Endothelial cell of hepatic sinusoid (primary cell): ENCODE measurements around the gene GPS1.

Experiments used
- in situ Hi-C: cut with HindIII; loops from 2 replicates; pipeline ENCODE4 v1.10.0; 2017; ENCODE audit warnings: low sequenced_read_pairs

The GPS1 gene

DNA sequence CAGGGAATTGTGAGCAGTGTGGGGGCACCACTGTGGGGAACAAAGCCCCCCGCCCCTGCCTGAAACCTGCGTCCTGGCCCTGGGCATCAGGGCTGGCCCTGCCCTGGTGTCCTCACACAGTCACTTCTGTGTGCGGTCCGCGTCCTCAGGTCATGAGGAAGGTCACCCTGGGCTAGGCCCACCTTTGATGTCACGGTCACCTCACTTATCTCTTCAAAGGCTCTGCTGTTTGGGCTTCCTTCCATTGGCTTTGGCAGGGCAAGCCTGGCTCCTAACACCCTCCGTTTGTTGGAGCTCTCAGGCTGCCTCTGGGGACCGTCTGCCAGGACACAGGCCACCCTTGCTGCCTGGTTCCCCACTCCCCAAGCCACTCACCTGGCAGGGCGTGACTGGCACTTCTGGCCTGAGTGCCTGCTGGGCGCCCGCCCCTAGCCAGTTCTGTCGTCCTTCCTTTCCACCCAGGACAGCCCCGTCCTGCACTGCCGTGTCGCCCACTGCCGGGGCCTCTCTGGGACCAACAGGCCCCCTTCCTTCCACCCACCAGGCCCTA is 37.9 kb upstream of the GPS1 start:
- in situ Hi-C loops: loop anchor here (10.0 kb wide), 1 partner anchor 401 kb away; the partner anchor contains the start of genes HEXD and OGFOD3

DNA sequence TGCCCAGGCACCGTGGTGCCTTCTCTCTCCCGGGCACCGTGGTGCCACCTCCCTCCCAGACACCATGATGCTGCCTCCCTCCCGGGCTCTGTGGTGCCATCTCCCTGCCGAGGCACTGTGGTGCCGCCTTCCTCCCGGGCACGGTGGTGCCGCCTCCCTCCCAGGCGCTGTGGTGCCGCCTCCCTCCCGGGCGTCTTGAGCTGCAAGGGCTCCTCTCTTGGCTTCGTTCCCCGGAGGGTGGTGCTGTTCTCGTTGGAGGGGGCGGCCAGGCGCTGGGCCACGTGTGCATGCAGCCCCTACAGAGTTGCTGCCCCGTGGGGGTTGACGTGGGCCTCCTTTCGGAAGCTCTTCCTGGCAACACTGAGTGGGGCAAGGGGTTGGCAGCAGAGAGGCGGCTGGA is 37.3 kb upstream of the GPS1 start:
- in situ Hi-C loops: loop anchor here (10.0 kb wide), 1 partner anchor 400 kb away; the partner anchor contains the start of genes HEXD and OGFOD3

DNA sequence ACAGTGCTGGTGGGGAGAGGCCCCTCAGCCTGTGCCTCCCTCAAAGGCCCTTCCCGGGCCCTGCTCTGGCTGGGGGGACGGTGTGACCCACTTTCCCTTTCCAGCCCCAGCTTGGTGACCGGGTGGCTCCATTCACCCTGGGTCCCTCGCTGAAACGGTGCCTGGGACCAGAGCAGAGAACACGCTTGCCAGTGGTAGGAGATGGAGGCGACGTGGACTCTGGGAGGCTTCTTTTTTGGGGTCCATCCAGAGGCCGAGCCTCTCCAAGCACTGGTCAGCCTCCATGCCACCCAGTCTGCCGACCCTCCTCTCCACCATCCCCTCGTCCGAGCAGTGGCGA is 36.8 kb upstream of the GPS1 start:
- in situ Hi-C loops: loop anchor here (10.0 kb wide), 1 partner anchor 400 kb away; the partner anchor contains the start of genes HEXD and OGFOD3

DNA sequence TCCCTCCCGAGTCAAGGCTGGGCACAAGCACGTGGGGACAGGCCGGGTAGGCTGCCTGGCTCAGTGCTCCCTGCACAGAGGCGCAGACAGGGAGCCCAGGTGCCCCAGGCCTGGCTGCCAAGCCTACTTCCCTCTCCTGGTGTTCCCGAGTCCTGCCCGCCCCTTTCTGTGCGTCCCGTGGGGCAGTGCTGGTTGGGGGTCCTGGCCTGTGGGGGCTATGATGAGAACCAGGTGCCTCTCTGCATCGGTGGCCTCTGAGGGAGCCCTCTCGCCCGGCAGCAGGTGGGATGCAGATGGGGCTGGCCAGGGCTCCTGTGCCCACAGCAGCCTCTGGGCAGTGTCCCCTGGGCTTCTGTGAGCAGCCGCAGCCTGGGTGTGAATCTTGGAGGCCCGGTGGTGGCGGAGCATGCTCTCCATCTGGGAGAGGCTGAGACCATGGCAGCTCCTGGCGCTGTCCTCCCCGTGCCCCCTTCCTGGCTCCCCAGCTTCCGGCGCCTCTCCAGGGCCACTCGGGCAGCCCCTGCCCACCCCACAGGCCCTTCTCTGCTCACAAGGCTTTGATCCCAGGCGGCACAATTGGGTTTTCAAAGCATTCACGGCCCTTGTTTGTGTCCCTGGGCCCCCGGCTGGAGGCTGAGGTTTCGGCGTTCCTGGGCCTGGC is 36.3 kb upstream of the GPS1 start:
- in situ Hi-C loops: loop anchor here (10.0 kb wide), 1 partner anchor 399 kb away; the partner anchor contains the start of genes HEXD and OGFOD3

GRCh38 chr17:82016061-82016874 is 35.4 kb upstream of the GPS1 start:
- in situ Hi-C loops: loop anchor here (10.0 kb wide), 1 partner anchor 399 kb away; the partner anchor contains the start of genes HEXD and OGFOD3

- in situ Hi-C loops: loop anchor here (10.0 kb wide), 1 partner anchor 398 kb away; the partner anchor contains the start of genes HEXD and OGFOD3
Measured at GRCh38 chr17:82016875-82017459, 34.7 kb upstream of the GPS1 start.

GRCh38 chr17:82017612-82018151 is 34.0 kb upstream of the GPS1 start:
- in situ Hi-C loops: loop anchor here (10.0 kb wide), 1 partner anchor 397 kb away; the partner anchor contains the start of genes HEXD and OGFOD3

DNA sequence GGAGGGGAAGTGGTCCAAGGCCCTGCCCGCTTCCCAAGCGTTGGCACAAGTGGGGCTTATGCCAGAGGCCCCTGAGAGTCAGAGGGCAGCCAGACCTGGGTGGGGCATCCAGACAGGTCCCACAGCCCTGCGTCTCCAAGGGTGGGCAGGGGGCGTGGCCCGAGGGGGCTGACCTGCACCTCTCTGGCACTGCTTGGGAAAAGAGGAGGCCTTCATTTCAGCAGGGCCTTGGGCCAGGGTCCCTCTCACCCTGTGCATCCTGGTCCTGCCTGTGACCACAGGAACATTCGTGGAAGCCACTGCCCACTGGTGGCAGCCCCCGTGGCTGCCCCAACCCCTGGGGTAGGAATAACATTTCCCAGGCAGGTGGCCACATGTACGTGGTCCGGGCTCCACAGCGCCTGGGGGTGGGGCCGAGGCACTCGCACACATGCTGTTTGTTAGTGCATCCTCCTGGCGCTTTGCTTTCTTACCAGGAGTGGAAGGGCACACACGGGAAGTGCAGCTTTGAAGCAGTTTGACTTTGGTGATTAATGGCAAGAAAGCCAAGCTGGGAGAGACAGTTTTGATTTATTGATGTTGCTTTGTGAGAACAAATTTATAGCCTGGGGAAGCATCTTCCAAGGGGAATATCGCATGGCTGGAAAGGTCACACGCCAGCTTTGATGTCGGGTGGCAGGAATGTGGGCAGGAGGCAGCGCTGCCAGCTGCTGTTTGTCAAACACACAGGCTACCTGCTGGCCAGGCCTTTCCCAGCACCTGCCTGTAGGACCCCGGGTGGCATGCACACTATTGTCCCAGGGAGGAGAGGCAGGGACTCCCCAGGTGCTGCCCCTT is 33.3 kb upstream of the GPS1 start:
- in situ Hi-C loops: loop anchor here (10.0 kb wide), 1 partner anchor 396 kb away; the partner anchor contains the start of genes HEXD and OGFOD3

DNA sequence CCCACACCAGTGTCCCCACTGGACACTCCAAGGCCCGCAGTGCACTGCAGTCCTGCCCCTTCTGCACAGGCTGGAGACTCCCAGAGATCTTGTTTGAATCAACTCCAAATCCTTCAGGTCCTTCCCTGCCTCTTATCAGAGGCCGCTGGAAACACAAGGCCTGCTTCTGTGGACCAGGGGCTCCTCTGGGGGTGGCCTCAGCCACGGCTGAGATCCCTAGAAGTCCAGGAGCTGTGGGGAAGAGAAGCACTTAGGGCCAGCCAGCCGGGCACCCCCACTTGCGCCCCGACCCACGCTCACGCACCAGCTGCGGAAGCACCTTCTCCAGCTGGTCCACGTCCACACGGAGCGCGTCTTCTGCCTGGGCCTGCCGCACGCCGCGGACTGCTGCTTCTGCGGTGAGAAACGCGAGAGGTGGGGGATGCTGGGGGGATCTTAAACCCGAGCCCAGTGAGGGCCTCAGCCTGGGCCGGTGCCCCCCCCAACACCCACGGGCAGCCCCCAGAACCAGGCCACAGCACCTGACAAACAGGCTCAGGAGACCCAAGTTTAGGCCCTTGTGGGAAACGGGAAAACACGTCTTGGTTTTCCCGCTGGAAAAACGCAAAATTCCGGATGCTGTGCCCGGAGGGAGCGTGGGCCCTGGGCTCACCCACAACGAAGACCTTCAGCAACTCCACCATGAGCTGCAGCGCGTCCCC is 32.6 kb upstream of the GPS1 start:
- in situ Hi-C loops: loop anchor here (10.0 kb wide), 1 partner anchor 396 kb away; the partner anchor contains the start of genes HEXD and OGFOD3

DNA sequence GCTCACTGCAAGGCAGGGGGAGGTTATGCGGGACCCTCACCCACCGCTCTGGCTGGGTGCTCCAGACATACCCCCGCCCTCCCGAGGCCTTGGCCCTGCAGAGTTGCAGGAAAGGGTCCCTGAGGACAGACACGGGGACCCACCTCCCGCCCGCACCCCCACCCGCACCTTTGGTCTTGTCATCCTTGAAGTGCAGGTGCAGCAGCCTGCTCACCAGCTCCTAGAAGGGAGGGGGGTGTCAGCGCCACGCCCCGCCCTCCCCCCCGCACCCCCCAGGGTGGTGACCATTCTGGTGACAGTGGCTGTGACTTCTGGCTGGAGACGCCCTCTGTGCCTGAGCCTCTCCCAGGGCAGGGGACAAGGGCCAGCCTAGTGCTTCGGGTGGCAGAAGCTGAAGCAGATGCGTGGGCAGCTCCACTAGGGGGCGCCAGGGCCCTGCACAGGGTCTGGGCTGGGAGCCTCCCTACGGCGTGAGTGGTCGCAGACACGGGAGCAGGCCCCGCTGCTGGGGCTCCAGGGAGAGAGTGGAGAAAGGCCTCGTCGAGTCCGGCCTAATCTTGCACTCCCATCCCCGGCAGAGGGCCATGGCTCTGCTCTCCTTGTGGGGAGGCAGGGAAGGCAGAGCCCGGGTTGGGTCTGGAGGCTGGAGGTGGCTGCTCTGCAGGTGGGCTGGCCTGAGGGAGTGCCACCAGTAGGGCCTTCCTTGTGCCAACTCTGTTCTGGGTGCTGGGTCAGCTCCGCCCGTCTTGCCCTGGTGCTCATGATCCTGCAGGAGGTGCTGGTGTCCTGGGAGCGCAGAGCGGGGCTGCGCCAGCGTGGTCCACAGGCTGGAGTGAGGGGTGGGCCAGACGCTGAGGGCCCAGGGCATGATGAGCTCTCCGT is 31.8 kb upstream of the GPS1 start:
- in situ Hi-C loops: loop anchor here (10.0 kb wide), 1 partner anchor 395 kb away; the partner anchor contains the start of genes HEXD and OGFOD3

DNA sequence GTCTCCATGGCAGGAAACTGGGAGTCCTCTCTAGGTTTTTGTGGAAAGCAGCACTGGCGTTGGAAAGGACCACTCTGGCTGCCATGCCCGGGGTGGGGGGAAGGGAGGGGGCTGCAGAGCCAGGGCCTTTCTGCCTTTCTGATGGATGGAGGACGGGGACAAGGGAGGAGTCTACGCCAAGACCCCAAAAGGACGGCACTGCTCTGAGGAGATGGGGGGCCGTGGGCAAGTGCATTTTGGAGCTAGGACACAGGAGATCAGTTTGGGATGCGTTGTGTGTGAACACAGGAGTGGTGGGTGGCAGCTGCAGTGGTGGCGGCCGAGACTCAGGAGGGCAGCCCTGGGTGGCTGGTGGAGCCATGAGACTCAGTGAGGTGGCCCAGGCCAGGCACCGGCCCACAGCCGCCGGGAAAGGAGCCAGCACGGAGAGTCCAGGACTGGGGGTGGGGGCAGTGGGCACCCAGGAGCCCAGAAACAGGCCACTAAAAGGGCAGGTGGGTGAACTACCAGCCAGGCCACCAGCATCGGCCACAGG is 31.1 kb upstream of the GPS1 start:
- in situ Hi-C loops: no loop called here

DNA sequence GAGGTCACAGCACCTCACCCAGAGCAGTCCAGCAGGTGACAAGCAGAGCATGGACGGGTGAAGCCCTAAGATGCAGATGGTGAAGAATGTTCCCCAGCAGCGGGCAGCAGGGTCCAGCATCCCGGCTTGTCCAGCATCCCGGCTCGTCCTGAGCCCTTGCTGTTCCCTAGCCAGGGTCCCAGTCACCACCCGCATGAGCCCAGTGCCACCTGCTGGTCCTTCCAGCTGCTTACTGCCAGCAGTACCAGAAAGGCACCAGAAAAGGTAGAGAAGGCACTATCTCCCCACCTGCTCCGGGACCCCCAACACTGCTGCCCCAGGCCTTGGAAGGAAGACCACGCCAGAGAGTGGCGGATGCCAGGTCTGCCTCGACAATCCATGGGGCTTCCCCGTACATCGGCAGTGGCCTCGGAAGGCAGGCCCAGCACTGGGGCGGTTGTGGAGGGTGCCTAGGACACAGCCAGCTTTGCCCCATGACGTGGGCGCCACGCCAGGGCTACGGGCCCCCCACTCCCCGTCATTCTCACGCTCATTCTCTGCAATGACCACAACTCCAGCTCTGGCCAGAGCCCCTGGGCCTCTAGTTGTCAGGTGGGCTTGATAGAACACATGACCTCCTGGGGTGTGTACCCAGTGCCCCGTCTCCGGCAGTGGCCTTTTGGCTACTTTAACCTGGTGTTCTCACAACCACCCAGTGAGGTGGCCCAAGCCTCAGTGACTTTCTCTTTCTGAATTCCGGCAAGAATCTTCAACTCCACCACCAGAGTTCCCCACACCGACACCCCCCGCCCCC is 30.4 kb upstream of the GPS1 start:
- in situ Hi-C loops: no loop called here

DNA sequence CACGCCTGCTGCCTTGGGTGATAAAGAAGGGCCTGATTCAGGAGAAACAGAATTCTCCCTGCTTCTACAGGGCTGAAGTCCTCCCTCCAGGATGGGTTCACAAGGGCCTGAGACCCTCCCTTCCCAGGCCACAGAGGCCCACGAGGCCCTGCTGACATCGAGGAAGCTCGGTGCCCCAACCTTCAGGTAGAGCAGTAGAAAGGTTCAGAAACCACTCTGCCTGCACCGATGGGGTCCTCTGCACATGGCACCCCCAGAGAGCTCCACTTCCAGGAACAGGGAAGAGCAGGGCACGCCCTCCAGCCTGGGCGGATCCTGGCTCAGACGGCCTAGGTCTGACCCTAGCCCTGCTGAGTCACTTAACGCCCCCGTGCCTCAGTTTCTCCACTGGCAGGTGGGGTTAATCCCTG is 29.8 kb upstream of the GPS1 start:
- in situ Hi-C loops: no loop called here

DNA sequence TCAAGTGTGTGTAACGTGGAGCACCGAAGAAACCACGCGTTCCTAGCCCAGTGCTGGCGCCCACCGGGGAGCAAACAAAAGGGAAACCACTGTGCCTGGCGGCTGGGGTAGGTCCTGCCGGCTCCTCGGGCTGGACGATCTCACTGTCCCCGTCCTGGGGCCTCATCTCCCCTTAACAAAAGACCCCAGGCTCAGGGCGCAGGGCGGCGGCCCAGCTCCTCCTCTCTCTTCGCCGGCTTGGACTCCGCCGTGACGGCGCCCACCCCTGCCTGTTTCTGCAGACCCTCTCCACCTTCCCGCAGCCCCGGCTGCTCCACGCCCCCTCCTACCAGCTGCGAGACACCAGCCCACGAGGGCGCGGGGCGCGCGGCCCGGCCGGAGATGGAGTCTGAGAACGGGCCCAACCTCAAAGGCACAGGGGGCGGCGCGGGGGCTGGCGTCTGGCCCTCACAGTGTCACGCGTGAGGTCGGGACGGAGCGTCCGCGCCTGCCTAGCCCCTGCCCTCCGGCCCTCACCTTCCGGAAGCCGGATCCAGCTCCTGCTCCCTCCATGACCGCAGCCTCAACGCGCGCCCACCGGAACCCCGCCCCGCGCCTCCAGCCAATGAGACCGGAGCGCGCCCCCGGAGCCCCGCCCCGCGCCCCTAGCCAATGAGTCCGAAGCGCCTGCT is 29.3 kb upstream of the GPS1 start, which contains the start of gene CENPX:
CENPX (minus strand) TSS at position 569 of the 671 bp plus-strand sequence; CDS start at position 552, 17 bp downstream.
- in situ Hi-C loops: no loop called here

DNA sequence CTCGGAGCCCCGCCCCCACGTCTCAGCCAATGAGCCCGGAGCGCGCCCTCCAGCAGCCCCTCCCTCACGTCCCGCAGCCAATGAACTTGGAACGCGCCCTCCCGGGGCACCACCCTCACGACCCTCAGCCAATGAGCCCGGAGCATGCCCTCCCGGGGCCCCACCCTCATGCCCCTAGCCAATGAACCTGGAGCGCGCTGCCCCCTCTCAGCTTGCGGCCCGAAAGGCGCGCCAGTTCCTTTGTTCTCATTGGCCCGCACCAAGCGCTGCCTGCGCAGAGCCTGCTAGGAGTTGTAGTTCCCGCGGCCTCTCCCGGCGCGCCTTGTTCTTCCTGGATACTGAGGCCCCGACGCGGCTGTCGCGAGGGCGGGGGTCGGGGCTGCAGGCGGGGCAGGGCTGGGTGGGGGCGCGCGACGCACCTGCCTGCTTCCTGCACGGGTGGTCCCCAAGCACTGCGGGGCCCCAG is 28.7 kb upstream of the GPS1 start, which contains the start of gene LRRC45:
LRRC45 (plus strand) TSS at position 325 of the 466 bp plus-strand sequence. CDS start 339 bp downstream, outside the sequence.
- in situ Hi-C loops: no loop called here
